ENCODE data around the gene FAM234A.

The FAM234A gene

GRCh38 chr16:305916-306626, 71.5 kb downstream of the FAM234A start:
- no peak for DNase-seq

GRCh38 chr16:306911-307370, 72.3 kb downstream of the FAM234A start:
- no peak for DNase-seq

- no peak for DNase-seq
These were observed 73.2 kb downstream of the FAM234A start for GRCh38 chr16:307691-308312.

DNA sequence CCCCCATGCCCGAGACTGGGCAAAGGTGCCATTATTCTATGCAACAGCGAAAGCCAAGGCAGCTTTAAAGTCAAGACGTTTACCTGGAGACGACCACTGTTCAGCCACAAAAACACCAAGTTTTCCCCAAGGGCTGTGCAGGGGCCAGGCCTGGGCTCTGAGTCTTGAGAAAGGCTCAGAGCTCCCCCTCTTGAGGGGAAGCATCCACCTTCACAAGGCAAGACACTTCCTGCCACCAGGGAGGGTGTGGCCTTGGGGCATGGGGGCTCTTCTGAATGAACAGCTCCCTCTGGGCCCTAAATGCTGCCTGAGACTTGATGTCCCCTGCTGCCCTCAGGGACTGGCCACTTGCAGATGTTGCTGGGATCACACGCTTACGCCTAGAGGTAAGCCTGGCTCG, 74.9 kb downstream of the FAM234A start:
- no peak for DNase-seq

DNA sequence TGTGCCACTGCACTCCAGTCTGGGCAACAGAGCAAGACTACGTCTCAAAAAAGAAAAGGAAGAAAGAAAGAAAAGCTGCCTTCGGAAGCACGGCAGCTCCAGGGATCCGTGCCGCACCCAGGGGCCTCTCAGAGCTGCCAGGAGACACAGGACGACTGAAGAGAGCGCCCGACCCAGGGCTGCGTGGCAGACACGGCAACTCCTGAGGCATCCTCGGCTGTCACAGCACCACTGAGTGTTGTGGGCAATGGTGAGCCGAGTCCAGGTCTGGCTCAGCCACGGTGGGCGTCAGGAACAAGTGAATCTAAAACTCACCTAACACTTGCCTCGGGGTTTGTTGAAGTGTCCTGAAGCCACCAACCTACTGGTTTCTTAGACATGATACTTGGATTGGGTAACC, 77.1 kb downstream of the FAM234A start:
- no peak for DNase-seq

DNA sequence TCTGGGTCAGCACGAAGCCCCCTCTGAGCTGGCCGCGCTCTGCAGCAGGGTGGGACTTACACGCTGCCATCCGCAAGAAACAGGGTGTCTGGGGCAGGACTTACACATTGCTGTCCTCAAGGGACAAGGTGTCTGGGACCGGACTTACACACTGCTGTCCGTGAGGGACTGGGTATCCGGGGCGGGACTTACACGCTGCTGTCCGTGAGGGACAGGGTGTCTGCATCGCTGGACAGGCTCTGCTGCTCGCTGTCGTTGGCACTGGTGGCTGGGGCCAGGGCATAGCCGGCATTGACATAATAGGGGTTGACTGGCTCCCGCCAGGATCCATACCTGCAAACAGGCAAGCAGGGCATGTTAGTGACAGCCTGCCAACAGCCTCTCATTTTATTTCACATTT, 79.7 kb downstream of the FAM234A start:
- no peak for DNase-seq

GRCh38 chr16:314795-315299, 80.2 kb downstream of the FAM234A start:
- DNase-seq: no peak

Measured in activated CD8-positive, alpha-beta memory T cell treated with anti-CD3 and anti-CD28 coated beads, Interleukin-2, amount 50 U/mL, for 4 hours (primary cell).